ENCODE results near the gene WNT8B.

Gene WNT8B, protein sequence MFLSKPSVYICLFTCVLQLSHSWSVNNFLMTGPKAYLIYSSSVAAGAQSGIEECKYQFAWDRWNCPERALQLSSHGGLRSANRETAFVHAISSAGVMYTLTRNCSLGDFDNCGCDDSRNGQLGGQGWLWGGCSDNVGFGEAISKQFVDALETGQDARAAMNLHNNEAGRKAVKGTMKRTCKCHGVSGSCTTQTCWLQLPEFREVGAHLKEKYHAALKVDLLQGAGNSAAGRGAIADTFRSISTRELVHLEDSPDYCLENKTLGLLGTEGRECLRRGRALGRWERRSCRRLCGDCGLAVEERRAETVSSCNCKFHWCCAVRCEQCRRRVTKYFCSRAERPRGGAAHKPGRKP

DNA sequence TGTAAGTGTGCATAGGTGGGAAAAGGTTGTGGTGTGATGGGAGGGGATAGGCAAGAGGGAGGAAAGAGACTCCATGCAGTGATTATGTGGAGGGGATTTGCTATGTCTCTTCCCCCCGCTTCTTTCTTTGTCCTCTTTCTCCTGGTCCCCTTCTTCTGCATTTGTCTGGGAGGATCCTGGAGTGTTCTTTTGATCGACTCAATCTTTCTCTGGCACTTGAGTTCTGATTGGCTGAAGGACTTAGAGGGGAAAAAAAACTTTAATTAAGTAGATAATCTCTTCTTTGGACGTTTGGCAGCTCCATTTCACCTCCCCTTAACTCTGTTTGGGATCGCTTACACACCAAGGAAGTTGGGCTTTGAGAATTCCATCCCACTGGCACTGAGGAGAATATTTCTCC is at the start of gene WNT8B:
Gene WNT8B, plus strand, starts transcription at position 301 of the 400 bp plus-strand sequence. CDS start 160 bp downstream, outside the sequence.
- DNase-seq (ENCODE audit: low spot score), result no peak

DNA sequence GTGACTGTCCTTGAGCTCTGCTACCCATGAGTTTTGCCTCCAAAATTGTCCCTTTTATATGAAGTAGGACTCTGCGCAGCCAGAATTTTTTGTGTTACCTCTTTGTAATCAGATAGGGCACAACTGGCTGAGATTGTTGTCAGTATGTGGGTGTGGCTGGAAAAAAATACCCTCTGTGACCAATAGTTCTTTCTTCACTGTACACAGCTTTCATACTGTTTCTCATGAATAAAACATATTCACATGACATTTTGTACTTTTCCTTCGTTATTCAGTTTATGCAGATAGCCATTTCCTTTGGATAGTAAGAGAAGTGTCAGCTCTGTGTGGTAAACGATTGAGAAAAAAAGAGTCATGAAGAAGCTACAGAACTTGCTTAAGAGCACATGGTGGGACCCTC is 49.6 kb upstream of the WNT8B start:
- no peak for DNase-seq (ENCODE audit: low spot score)

DNA sequence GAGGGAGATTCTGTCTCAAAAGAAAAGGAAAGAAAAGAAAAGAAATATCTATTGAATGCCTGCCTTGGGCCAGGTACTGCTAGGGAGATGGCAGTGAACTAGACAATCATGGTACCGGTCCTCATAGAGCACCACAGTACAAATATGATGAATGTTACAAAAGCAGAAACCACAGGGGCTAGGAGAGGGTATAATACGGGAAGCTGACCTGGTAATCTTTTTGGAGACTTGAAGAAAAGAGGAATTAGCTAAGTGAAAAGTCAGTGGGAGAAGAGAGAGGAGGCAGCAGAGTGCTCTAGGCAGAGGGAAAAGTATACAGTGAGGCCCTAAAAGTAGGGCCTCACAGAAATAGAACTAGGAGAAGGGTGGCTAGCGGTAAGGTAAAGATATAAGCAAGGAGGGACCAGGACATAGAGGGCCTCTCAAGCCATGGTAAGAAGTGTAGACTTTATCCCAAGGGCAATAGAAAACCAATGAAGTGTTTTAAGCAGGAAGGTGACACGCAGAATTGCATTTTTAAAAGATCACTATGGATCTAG is 42.8 kb upstream of the WNT8B start:
- no peak for DNase-seq (ENCODE audit: low spot score)

DNA sequence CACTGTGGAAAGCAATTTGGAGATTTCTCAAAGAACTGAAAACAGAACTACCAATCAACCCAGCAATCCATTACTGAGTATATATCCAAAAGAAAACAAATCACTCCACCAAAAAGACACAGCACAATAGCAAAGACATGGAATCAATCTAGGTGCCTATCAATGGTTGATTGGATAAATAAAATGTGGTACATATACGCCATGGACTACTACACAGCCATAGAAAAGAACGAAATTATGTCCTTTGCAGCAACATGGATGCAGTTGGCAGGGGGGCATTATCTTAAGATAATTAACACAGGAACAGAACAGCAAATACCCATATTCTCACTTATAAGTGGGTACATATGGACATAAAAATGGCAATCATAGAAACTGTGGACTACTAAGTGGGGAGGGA is 35.4 kb upstream of the WNT8B start:
- DNase-seq (ENCODE audit: low spot score), result no peak

DNA sequence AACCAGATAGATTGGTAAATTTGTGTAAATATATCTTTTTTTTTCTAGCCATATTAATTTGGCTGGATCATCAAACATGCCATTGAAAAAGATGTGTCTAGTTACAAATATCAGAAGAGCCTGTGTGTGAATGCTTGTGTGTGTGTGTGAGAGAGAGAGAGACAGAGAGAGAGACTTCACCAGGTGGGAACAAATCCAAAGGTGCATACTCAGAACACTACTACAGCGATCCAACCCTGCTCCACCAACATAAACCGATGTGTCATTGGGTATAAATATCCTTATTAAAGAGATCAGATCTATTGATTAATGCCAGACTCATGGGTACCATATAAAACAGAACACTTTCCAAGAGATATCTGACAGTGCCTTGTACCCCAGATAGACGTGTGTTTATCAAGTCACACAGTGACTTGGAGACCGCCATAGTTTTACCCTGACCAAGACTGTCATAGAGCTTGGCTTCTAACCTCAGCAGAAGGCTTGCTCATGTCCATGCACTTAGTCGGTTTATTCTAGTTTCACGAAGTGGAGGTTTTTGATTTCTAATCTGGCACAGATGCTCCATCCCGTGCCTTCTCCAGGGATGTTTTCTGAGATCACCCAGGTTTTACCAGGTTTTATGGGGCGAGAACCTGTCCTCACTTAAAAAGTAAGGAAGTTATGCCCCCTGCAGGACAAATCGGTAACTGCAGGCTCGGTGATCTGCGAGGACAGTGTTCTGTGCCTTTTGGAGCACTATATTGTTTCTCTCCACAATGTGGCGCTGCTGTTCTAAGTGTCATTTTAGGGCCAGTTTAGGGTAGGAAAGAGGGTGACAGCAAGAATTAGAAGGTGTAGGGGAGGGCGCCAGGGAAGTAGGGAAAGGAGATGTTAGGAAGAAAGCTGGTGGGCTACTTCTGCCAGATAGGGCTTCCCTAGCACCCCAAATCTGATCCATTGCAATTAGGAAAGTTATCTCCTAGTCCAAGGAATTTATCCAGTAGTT is 29.3 kb upstream of the WNT8B start:
- DNase-seq (ENCODE audit: low spot score), result peak; percentile 95

DNA sequence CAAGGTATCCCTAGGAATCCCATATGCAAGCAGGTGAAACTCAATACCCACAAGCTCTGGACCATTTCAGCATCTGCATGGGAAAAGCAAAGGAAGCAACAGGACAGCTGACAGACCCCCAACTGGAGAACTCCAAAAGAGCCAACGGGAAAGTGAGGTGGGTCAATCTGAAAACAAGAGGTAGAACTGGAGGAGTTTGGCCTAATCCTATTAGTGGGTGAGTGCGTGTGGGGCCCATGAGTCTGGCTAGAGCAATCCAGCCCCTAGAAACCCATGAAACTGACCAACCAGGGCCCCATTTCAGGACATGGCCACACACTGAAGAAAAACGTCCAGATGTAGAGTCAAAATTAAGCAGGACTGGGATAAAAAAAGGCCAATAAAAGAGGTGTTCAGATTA is 26.6 kb upstream of the WNT8B start:
- no peak for DNase-seq (ENCODE audit: low spot score)

DNA sequence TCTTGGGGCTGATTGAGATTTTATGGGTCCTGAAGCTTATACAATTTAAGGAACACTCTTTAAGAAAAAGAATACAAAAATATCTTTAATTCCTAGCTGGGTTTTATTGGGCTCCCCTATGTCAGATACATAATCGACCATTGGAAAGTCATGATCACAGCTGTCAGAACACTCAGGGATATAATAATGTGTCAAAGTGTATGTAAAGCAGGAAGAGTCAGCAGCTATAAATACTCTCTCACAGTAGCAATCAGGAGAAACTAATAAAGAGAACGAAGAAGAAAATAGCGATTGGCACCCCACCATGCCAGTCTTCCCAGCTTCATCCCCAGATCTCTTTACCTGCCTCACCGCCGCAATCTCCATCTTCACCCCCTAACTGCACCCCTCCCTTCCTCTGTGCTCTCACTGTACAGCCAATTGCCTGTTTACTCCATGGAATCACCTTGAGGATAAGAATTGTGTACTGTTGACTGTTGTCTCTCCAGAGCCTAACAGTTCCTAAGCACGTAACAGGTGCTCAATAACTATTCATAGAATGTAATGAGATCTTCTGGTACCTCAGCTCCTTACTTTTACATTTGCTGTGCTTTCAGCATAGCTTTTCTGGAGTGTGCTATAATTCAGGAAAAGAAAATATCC is 24.0 kb upstream of the WNT8B start:
- DNase-seq (ENCODE audit: low spot score), result no peak

DNA sequence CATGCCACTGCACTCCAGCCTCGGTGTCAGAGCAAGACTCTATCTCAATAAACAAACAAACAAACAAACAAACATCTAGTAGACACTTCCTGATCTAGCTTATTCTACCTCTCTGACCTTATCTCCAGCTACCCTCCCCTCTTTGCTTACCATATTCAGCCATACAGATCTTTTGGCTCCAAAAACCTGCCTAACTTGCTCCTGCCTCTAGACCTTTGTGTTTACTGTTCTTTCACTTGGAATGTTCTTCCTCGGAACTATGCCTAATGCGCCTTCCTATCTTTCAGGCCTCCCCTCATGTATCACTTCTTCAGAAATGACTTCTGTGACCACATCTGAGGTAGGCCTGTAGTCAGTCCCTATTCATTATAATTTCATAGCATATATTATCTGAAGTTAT is 20.3 kb upstream of the WNT8B start:
- no peak for DNase-seq (ENCODE audit: low spot score)

DNA sequence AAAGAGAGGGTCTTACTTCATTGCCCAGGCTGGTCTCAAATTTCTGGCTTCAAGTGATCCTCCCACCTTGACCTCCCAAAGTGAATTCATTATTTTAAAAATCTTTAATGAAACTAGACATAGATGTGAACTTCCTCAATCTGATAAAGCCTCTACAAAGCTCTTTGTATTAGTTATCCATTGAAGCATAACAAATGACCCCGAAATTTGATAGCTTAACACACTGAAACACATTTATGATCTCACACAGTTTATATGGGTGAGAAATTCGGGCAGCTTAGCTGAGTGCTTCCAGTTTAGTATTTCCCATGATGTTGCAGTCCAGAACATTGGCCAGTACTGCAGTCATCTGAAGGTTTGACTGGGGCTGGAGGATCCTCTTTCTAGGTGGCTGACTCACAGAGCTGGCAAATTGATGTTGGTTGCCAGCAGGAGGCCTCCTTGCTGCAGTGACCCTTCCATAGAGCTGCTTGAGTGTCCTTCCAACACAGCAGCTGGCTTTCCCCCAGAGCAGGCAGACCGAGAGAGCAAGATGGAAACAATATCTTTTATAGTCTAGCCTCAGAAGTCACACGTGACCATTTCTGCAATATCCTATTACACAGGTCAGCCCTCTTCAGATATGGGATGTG is 16.6 kb upstream of the WNT8B start:
- DNase-seq (ENCODE audit: low spot score), result no peak

DNA sequence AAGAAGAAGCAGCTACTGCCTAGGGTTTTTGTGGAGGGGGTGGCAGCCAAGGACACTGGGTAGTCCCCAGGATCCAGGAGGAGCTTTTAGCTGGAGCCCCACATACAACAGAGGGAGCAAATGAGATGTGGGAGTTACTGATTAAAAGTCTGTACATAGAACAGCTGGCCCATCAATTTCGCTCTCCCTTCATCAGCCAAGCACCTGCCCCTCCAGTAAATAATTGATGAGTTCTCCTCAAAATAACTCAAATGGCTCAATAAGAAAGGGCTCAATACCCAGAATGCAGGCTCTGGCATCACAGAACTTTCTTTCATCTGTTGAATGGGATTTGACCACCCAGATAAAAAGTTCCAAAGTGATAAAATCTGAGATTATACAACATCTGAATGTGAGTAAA is 15.1 kb upstream of the WNT8B start:
- DNase-seq (ENCODE audit: low spot score), result no peak

DNA sequence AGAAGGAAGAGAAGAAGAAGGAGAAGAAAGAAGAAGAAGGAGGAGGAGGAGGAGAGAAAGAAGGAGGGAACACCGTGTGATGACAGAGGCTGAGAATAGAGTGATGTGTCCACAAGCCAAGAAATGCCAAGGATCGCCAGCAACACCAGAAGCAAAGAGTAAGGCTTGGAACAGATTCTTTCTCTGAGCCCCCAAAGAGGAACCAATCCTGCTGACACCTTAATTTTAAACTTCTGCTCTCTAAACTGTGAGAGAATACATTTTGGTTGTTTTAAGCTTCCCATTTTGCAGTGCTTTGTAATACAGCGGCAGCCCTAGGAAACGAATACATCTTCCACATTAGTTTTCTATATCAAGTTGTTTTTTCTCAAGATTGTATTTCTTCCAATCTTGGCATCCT is 13.9 kb upstream of the WNT8B start:
- no peak for DNase-seq (ENCODE audit: low spot score)

DNA sequence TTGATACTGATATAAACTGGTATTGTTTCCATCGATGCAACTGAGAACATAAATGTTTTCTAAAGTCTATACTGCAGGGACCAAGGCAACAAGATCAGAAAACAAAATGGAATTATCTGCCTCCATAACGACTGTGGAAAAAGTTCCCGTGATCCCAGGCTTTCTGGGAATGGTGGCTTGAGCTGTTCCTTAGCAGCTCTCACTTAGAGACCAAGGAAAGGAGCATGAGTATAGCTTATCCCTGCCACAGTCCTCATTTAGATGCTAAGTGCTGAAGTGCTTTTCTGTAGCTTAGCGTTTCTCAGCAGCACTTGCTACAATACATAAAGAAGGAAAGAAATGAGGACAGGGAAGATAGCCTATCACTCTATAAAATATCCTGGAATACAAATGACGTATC is 5.5 kb downstream of the WNT8B start:
- no peak for DNase-seq (ENCODE audit: low spot score)

DNA sequence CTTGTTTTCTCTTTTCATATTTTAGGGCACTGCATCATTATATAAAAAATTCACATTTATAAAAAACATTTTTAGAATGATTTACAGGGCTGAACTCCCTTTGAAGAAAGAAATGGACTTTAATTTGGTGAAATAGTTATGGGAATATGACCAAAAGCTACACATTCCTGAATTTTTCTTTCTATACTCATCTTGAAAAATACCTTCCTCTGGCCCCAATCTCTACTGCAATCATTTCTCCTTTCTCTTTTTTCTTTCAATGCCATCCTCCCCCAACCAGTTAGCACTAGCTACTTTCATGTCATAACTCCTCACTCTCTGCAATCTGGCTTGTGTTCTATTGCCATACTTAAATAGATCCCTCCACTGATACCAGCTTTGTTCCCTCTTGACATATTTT is 6.2 kb downstream of the WNT8B start:
- DNase-seq (ENCODE audit: low spot score), result no peak

DNA sequence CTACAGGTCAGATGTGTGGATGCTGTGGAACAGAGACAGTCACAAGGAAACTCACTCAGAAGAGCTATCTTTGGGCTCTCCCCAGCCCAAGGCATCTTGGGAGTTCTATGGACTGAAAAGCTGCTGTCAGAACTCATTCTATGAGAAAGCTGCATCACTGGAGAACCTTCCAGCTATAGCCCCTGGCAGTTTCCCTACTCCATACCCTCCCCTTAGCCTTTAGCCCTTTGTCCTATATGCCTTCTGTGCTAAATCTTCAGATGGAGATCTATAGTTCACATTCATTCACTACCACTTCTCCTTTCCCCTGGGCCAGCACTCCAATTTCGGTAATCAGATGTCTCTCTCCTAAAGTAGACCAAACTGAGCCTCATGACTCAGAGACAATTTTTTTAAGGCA is 6.9 kb downstream of the WNT8B start:
- no peak for DNase-seq (ENCODE audit: low spot score)

DNA sequence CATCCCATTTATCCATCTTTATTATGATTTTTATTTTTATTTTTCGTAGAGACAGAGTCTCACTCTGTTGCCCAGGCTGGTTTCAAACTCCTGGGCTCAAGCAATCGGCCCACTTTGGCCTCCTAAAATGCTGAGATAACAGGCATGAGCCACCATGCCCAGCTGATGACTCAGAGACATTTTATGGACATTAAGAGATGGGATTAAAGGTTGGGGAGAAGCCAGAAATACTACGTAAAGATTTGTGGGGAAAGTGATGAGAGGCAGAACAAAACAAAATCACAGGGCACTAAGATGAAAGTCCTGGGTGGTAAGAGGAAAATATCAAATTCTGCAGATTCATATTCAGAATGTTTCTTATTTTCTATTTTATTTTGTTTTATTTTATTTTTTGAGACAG is 7.6 kb downstream of the WNT8B start:
- DNase-seq (ENCODE audit: low spot score), result no peak

DNA sequence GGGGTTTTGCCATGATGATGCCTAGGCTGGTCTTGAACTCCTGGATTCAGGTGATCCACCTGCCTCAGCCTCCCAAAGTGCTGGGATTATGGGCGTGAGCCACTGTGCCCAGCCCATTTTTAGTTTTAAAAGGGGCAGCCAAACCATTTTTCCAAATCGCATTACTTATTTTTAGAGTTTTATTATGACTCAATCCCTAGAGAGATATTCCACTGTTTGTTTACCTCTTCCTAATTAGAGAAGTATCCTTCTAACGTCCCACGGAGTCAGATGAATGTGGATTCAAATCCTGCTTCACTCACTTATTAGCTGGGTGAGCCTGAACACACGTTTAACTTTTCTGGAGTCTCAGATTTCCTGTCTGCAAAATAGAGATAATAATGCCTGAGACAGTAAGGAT is 15.2 kb downstream of the WNT8B start:
- DNase-seq (ENCODE audit: low spot score), result no peak

DNA sequence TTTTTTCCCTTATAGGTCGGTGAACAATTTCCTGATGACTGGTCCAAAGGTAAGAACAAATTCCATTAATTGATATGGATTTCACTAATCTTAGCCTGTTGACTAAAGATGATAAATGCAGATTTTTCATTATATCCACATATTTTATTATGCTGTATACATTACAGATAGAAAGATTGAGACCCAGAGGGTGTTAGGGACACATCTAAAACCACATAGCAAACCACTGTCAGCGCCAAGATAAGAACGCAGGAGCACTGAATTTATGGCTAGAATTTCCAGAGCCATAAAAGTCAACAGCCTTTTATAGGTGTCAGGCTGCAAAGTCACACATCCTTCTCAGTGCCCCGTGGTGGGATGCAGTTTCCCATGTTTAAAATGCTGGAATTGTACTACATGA is 16.2 kb downstream of the WNT8B start:
- no peak for DNase-seq (ENCODE audit: low spot score)

DNA sequence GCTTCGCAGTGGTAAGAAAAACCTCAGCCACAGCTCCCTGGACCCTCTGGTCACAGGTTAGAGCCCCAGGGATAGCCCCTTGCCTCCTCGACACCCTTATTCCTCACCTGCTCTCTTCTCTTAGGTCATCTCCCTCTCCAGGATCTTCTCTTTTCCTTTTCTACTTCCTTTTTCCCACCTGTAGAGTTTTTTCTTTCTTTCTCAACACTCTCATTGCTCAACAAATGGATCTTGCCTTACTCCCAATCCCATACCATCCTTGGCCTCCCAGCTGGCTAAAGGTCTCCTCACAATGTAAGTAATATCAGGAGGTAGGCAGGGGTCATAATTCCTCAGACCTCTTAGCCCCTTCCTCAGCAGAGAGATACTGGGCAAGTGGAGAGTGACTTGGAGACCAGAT is 17.2 kb downstream of the WNT8B start:
- DNase-seq (ENCODE audit: low spot score), result no peak

DNA sequence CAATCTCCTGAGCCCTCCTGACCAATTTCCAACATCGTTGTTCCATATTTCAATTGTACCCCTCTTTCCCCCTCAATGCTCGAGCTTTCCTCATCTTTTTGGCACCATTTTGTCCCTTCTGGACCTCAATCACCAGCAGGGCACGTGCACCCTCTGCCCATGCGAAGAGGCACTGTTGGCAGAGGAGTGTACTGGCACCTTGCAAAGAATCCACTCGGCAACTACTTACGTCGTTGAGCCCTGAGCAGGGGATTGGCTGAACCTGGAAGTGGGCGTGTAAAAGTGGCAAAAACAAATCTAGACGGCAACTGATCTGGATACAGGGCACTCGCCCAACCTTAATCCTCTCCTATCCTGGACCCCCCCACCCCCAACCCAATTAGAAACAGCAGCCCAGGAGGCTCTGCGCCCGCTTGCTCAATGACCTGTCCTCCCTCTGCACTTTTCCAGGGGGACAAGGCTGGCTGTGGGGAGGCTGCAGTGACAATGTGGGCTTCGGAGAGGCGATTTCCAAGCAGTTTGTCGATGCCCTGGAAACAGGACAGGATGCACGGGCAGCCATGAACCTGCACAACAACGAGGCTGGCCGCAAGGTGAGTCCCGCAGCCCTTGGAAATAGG is 18.8 kb downstream of the WNT8B start:
- DNase-seq (ENCODE audit: low spot score), result peak; percentile 95

DNA sequence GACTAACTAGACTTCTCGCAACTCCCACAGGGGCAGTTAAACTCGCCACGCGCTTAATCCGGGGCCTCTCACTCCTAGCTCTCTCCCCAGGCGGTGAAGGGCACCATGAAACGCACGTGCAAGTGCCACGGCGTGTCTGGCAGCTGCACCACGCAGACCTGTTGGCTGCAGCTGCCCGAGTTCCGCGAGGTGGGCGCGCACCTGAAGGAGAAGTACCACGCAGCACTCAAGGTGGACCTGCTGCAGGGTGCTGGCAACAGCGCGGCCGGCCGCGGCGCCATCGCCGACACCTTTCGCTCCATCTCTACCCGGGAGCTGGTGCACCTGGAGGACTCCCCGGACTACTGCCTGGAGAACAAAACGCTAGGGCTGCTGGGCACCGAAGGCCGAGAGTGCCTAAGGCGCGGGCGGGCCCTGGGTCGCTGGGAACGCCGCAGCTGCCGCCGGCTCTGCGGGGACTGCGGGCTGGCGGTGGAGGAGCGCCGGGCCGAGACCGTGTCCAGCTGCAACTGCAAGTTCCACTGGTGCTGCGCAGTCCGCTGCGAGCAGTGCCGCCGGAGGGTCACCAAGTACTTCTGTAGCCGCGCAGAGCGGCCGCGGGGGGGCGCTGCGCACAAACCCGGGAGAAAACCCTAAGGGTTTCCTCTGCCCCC is 19.5 kb downstream of the WNT8B start:
- peak; percentile 62 for DNase-seq (ENCODE audit: low spot score)

DNA sequence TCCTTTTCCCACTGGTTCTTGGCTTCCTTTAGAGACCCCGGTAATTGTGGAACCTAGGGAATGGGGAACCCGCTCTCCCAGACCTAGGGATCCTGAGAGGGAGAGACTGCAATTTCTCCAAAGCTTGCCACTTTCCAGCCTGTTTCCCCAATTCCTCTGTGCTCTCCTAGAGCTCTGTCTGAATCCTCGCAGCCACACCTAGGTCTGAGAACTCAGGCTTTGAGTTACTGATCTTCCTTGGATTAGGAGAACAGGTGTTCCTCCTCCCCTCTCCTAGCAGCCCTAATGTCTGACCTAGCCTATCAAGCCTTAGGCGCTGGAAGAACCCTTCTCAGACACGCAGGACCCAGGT is 20.0 kb downstream of the WNT8B start:
- no peak for DNase-seq (ENCODE audit: low spot score)

Data from CD4-positive, alpha-beta T cell treated with Interleukin-15 for 4 hours (primary cell).